ENCODE results near the gene GAS2L2. TPM values are rescaled to one million over a fixed set of nuclear protein-coding genes. Genes with fewer than 3 reads are reported as not detected.

GAS2L2 gene
- total RNA-seq, 2 donors from 2014 or later = not detected

DNA sequence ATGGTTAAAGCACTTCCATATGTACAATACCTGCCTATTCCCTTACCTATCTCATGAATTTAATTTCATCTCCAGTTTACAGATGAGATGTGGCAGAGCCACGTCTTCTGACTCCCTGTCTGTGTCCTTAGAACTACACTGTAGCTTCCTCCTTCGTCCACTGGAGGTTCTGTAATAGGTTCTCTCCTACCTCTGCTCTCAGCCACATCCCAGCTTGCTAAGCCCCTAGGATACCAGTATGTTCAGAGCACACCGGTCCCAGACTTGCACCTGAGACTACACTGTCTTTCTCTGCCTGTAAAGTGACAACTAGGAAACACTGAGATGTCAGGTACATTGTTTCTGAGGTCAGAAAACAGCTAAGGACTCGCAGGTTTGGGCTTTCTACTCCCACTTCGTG is 25.4 kb downstream of the GAS2L2 start:
- H3K9me3 ChIP-seq = no peaks in the 10 kb centered on the region
- H3K36me3 ChIP-seq (replicated peaks in 1 of 2; ENCODE audit: insufficient read depth in 1 of 2, low read depth in 2 of 2) = peaks cover 0 to 15% of the 10 kb centered on the region in 2 donors
- ATAC-seq (no peak), DNase-seq (no peak)
- intact Hi-C loops (cut with DNase I) = no loop called here
- WGBS, 2 donors = 85 to 86% methylated on average over 5 of the region's 5 CpGs
- no peak for TF ChIP-seq POLR2A (IDR thresholded peaks at IDR 0.05)
- TF ChIP-seq, protein P1, sequence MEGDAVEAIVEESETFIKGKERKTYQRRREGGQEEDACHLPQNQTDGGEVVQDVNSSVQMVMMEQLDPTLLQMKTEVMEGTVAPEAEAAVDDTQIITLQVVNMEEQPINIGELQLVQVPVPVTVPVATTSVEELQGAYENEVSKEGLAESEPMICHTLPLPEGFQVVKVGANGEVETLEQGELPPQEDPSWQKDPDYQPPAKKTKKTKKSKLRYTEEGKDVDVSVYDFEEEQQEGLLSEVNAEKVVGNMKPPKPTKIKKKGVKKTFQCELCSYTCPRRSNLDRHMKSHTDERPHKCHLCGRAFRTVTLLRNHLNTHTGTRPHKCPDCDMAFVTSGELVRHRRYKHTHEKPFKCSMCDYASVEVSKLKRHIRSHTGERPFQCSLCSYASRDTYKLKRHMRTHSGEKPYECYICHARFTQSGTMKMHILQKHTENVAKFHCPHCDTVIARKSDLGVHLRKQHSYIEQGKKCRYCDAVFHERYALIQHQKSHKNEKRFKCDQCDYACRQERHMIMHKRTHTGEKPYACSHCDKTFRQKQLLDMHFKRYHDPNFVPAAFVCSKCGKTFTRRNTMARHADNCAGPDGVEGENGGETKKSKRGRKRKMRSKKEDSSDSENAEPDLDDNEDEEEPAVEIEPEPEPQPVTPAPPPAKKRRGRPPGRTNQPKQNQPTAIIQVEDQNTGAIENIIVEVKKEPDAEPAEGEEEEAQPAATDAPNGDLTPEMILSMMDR (IDR thresholded peaks at IDR 0.05) = no peak
- peaks cover 30% of the 10 kb centered on the region for H3K4me1 ChIP-seq
- H3K4me3 ChIP-seq = no peak overlapping the region
- peak overlapping the region in 1 of 4 donors; percentile 36 for H3K27ac ChIP-seq
- no peaks in the 10 kb centered on the region for H3K27me3 ChIP-seq

DNA sequence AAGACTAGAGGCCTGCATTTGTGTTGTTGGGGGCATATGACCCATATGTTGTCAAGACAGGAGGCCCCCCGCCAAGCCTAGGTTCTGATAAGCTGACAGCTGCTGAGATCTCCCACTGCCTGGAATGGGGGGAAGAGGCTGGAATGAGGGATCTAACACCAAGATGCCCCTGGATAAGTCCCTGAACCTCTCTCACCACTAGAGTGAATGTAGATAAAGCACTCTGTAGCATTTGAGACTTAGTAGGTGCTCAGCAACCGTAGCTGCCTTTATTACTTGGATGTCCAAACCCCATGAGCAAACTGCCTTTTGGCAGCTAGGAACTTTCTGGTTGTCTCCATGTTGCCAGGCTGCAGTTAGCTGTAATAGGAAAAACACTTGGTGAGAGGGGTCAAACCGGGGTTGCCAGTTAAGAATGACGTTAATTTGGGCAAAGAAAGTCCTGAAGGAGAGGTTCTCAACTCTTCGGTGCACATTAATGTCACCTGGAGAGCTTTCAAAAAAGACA is 26.0 kb downstream of the GAS2L2 start:
- 65 to 67% methylated on average over 5 of the region's 5 CpGs for WGBS, 2 donors
- TF ChIP-seq, protein P1 (IDR thresholded peaks at IDR 0.05) = no peak
- no peak for TF ChIP-seq POLR2A (IDR thresholded peaks at IDR 0.05)
- ATAC-seq = no peak
- no peak for DNase-seq
- H3K27me3 ChIP-seq = no peaks in the 10 kb centered on the region
- H3K36me3 ChIP-seq (replicated peaks in 1 of 2; ENCODE audit: insufficient read depth in 1 of 2, low read depth in 2 of 2) = peaks cover 0 to 15% of the 10 kb centered on the region in 2 donors
- H3K9me3 ChIP-seq = no peaks in the 10 kb centered on the region
- intact Hi-C loops (cut with DNase I) = no loop called here
- no peak overlapping the region for H3K4me3 ChIP-seq
- peaks cover 24% of the 10 kb centered on the region for H3K4me1 ChIP-seq
- peak overlapping the region in 3 of 4 donors; percentile 32 to 53 (median 36) for H3K27ac ChIP-seq

DNA sequence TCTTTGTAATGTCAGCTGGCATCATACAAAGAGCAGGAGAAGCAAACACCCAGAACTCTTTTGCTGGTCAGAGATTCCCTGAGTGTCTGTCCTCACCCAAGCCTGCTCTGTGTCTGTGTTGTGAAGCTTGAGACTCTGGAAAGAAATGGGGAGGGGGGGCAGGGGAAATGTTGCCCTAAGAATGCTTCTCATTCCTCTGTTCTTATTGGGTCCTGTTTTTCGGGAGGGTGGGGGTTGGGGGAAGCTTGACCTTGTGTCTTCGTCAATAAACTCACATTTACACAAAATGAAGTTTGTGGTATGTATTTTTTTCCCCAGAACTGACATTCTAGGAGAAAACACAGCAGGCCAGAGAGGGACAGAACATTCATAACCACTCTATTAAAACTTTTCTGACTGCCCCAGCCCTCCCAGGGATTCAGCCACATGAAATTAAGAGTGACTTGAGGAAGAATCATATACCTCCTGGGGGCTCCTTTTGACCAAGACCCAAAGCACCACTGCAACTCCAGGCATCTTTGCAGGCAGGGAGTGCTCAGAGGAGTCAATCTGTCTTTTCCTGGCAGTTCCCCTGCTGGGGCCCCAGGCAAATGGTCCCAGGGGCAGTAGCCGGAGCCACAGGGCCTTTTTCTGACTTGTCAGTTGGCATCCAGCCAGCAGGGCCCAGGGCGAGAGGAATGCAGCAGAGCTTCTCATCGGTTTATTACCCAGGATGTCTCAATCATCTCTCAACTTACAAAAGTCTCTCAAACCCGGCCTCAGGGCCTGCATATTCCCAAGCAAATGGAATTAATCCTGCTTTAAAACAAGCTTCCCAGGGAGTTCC is 26.7 kb downstream of the GAS2L2 start:
- Histone ChIP-seq H3K4me3 (no peak overlapping the region), H3K27ac (peak overlapping the region in 3 of 4 donors; percentile 32 to 53 (median 36)), H3K4me1 (peaks cover 23% of the 10 kb centered on the region), H3K27me3 (no peaks in the 10 kb centered on the region), H3K9me3 (no peaks in the 10 kb centered on the region), H3K36me3 (replicated peaks in 1 of 2; ENCODE audit: insufficient read depth in 1 of 2, low read depth in 2 of 2) (peaks cover 0 to 15% of the 10 kb centered on the region in 2 donors)
- no peak for ATAC-seq
- intact Hi-C loops (cut with DNase I) = no loop called here
- 40 to 51% methylated on average over 5 to 6 of the region's 6 CpGs for WGBS, 2 donors
- no peak for TF ChIP-seq POLR2A (IDR thresholded peaks at IDR 0.05)
- TF ChIP-seq, protein P1 (IDR thresholded peaks at IDR 0.05) = no peak
- DNase-seq = peak; percentile 50 to 76 (median 60)

GRCh38 chr17:35725802-35726126 is 27.3 kb downstream of the GAS2L2 start:
- Histone ChIP-seq H3K4me3 (no peak overlapping the region), H3K9me3 (no peaks in the 10 kb centered on the region), H3K27ac (peak overlapping the region in 1 of 4 donors; percentile 53), H3K27me3 (no peaks in the 10 kb centered on the region), H3K4me1 (peaks cover 17% of the 10 kb centered on the region), H3K36me3 (replicated peaks in 1 of 2; ENCODE audit: insufficient read depth in 1 of 2, low read depth in 2 of 2) (peaks cover 0 to 15% of the 10 kb centered on the region in 2 donors)
- intact Hi-C loops (cut with DNase I) = no loop called here
- ATAC-seq = no peak
- TF ChIP-seq, protein P1 (IDR thresholded peaks at IDR 0.05) = no peak
- TF ChIP-seq POLR2A (IDR thresholded peaks at IDR 0.05) = no peak
- no peak for DNase-seq
- 70 to 100% methylated on average over 2 of the region's 2 CpGs for WGBS, 2 donors
